Glutamatergic neuron (in vitro differentiated cells): ENCODE results near the gene EBLN2. TPM values are rescaled to one million over a fixed set of nuclear protein-coding genes. Genes with fewer than 3 reads are reported as not detected.

ENCODE experiments used
- DNase-seq: peaks from one replicate; pipeline ENCODE4 v3.0.0; 2022
- H3K27ac Mint-ChIP-seq: one replicate; pipeline ENCODE4 v1.8.0; 2020; ENCODE audit warnings: mild to moderate bottlenecking, mixed read lengths, inconsistent platforms; ENCODE audit not compliant: unreplicated experiment
- H3K27me3 Mint-ChIP-seq: one replicate; pipeline ENCODE4 v1.8.0; 2020; ENCODE audit warnings: mild to moderate bottlenecking, moderate library complexity, mixed read lengths, inconsistent platforms; ENCODE audit not compliant: unreplicated experiment
- H3K36me3 Mint-ChIP-seq: one replicate; pipeline ENCODE4 v1.8.0; 2020; ENCODE audit warnings: mild to moderate bottlenecking, mixed read lengths, inconsistent platforms; ENCODE audit not compliant: unreplicated experiment
- H3K4me1 Mint-ChIP-seq: one replicate; pipeline ENCODE4 v1.8.0; 2020; ENCODE audit warnings: mild to moderate bottlenecking, low read depth, mixed read lengths, inconsistent platforms; ENCODE audit not compliant: unreplicated experiment
- H3K4me3 Mint-ChIP-seq: one replicate; pipeline ENCODE4 v1.8.0; 2020; ENCODE audit warnings: mild to moderate bottlenecking, mixed read lengths, inconsistent platforms; ENCODE audit not compliant: unreplicated experiment
- H3K9me3 Mint-ChIP-seq: one replicate; pipeline ENCODE4 v1.8.0; 2020; ENCODE audit warnings: mild to moderate bottlenecking, moderate library complexity, mixed read lengths, inconsistent platforms; ENCODE audit not compliant: unreplicated experiment
- CTCF ChIP-seq: fragments of 200-600 bp; sonication (generic); IDR thresholded peaks from one replicate; pipeline ENCODE4 v1.5.0; 2021; ENCODE audit not compliant: partially characterized antibody, unreplicated experiment
- total RNA-seq: library from RNA; stranded (reverse); fragmentation: NEBNext Ultra II Directional; extraction: Animal tissue kit (Norgen Biotek cat#: 25700); gene quantifications from one replicate; pipeline ENCODE4 v1.2.1, GENCODE V29; 2021; ENCODE audit not compliant: unreplicated experiment

EBLN2 gene
- total RNA-seq, 1 donor from 2014 or later: 5.7 TPM

GRCh38 chr3:73094129-73094528 is 32.7 kb downstream of the EBLN2 start:
- no peak overlapping the region for H3K4me3 Mint-ChIP-seq
- no peak for DNase-seq
- H3K27ac Mint-ChIP-seq: no peak overlapping the region
- H3K9me3 Mint-ChIP-seq: peaks cover 2% of the 10 kb centered on the region
- H3K4me1 Mint-ChIP-seq: no peaks in the 10 kb centered on the region
- peak; percentile 45 for TF ChIP-seq CTCF
- peaks cover 4% of the 10 kb centered on the region for H3K36me3 Mint-ChIP-seq
- peaks cover 1% of the 10 kb centered on the region for H3K27me3 Mint-ChIP-seq

GRCh38 chr3:73094951-73095350 is 33.5 kb downstream of the EBLN2 start:
- Mint-ChIP-seq H3K9me3 (peaks cover 2% of the 10 kb centered on the region), H3K36me3 (peaks cover 4% of the 10 kb centered on the region), H3K4me1 (no peaks in the 10 kb centered on the region), H3K27ac (no peak overlapping the region), H3K4me3 (no peak overlapping the region), H3K27me3 (peaks cover 1% of the 10 kb centered on the region)
- peak; percentile 22 for DNase-seq
- TF ChIP-seq CTCF: no peak

- no peak overlapping the region for H3K27ac Mint-ChIP-seq
- no peak for DNase-seq
- H3K9me3 Mint-ChIP-seq: no peaks in the 10 kb centered on the region
- H3K27me3 Mint-ChIP-seq: peaks cover 1% of the 10 kb centered on the region
- no peaks in the 10 kb centered on the region for H3K4me1 Mint-ChIP-seq
- no peak overlapping the region for H3K4me3 Mint-ChIP-seq
- H3K36me3 Mint-ChIP-seq: peaks cover 4% of the 10 kb centered on the region
- TF ChIP-seq CTCF: no peak
These were observed 34.7 kb downstream of the EBLN2 start for GRCh38 chr3:73096169-73096568.

- no peak for DNase-seq
- no peaks in the 10 kb centered on the region for H3K9me3 Mint-ChIP-seq
- peaks cover 4% of the 10 kb centered on the region for H3K36me3 Mint-ChIP-seq
- no peaks in the 10 kb centered on the region for H3K4me1 Mint-ChIP-seq
- H3K27ac Mint-ChIP-seq: no peak overlapping the region
- no peak for TF ChIP-seq CTCF
- no peak overlapping the region for H3K4me3 Mint-ChIP-seq
- peaks cover 1% of the 10 kb centered on the region for H3K27me3 Mint-ChIP-seq
These were observed 36.6 kb downstream of the EBLN2 start for GRCh38 chr3:73098026-73098425.

GRCh38 chr3:73098873-73099272 is 37.4 kb downstream of the EBLN2 start:
- DNase-seq: no peak
- Mint-ChIP-seq H3K36me3 (peaks cover 4% of the 10 kb centered on the region), H3K4me3 (no peak overlapping the region), H3K27ac (no peak overlapping the region), H3K9me3 (peaks cover 2% of the 10 kb centered on the region), H3K27me3 (peaks cover 1% of the 10 kb centered on the region), H3K4me1 (no peaks in the 10 kb centered on the region)
- no peak for TF ChIP-seq CTCF
